ENCODE measurements around the gene RFNG. TPM values are rescaled to one million over a fixed set of nuclear protein-coding genes. Genes with fewer than 3 reads are reported as not detected.

RFNG gene
- total RNA-seq, 1 experiment from 2014 or later, result 46.7 TPM

GRCh38 chr17:82014432-82014831 lies 37.2 kb downstream of the RFNG start:
- POLR2A ChIA-PET (ENCODE audit: unreplicated experiment), result no interaction called here
- no peak for ATAC-seq
- no peak overlapping the region for H3K4me2 ChIP-seq (ENCODE audit: low read length)

GRCh38 chr17:82013772-82014321 lies 37.8 kb downstream of the RFNG start:
- H3K4me1 ChIP-seq (ENCODE audit: insufficient read depth, low read length), result no peaks in the 10 kb centered on the region
- CTCF ChIA-PET, result no interaction called here
- H3K9me2 ChIP-seq (replicated peaks; ENCODE audit: low read length), result no peaks in the 10 kb centered on the region
- no peak overlapping the region for H3K4me3 ChIP-seq (ENCODE audit: low read length)
- ATAC-seq, result no peak
- no peaks in the 10 kb centered on the region for H3K9me3 ChIP-seq (ENCODE audit: low read length)
- H3K27me3 ChIP-seq (ENCODE audit: low read length), result no peaks in the 10 kb centered on the region
- no peak for TF ChIP-seq EZH2 (IDR thresholded peaks at IDR 0.05; ENCODE audit: low read length, unreplicated experiment)
- H2AFZ ChIP-seq (ENCODE audit: low read length), result no peak overlapping the region
- intact Hi-C loops (cut with micrococcal nuclease), result no loop called here
- no peaks in the 10 kb centered on the region for H3F3A ChIP-seq (ENCODE audit: low read length, unreplicated experiment)
- POLR2A ChIA-PET (ENCODE audit: unreplicated experiment), result no interaction called here
- no peak for DNase-seq
- no peak overlapping the region for H3K4me2 ChIP-seq (ENCODE audit: low read length)
- no peaks in the 10 kb centered on the region; the same call in 1 of the 2 replicates for H3K36me3 ChIP-seq (ENCODE audit: low read depth, low read length)
- no peak overlapping the region for H3K9ac ChIP-seq (ENCODE audit: low read length)
- BruUV-seq (replicated peaks), result no TSS peak
- H4K20me1 ChIP-seq (ENCODE audit: low read length), result no peaks in the 10 kb centered on the region
- no peak overlapping the region for H3K27ac ChIP-seq (ENCODE audit: low read length)
- H3K79me2 ChIP-seq (ENCODE audit: low read length), result no peaks in the 10 kb centered on the region

More at GRCh38 chr17:82014432-82014831, 37.2 kb downstream of the RFNG start:
- Histone ChIP-seq H3K36me3 (ENCODE audit: low read depth, low read length) (no peaks in the 10 kb centered on the region; the same call in 1 of the 2 replicates), H3K9me3 (ENCODE audit: low read length) (no peaks in the 10 kb centered on the region), H3K4me3 (ENCODE audit: low read length) (no peak overlapping the region), H3K79me2 (ENCODE audit: low read length) (no peaks in the 10 kb centered on the region), H3K9me2 (replicated peaks; ENCODE audit: low read length) (no peaks in the 10 kb centered on the region), H2AFZ (ENCODE audit: low read length) (no peak overlapping the region), H3F3A (ENCODE audit: low read length, unreplicated experiment) (no peaks in the 10 kb centered on the region), H3K27ac (ENCODE audit: low read length) (no peak overlapping the region), H3K27me3 (ENCODE audit: low read length) (no peaks in the 10 kb centered on the region), H3K4me1 (ENCODE audit: insufficient read depth, low read length) (no peaks in the 10 kb centered on the region), H3K9ac (ENCODE audit: low read length) (no peak overlapping the region), H4K20me1 (ENCODE audit: low read length) (no peaks in the 10 kb centered on the region)
- intact Hi-C loops (cut with micrococcal nuclease), result no loop called here
- DNase-seq, result no peak
- CTCF ChIA-PET, result no interaction called here
- TF ChIP-seq EZH2 (IDR thresholded peaks at IDR 0.05; ENCODE audit: low read length, unreplicated experiment) (no peak), CTCF (conservative IDR thresholded peaks at IDR 0.05; ENCODE audit: low read depth, low read length) (no peak), EZH2phosphoT487 (IDR thresholded peaks at IDR 0.05; ENCODE audit: borderline replicate concordance, low read length) (no peak)
- BruUV-seq (replicated peaks), result no TSS peak

- Histone ChIP-seq H3K27ac (ENCODE audit: low read length) (no peak overlapping the region), H3F3A (ENCODE audit: low read length, unreplicated experiment) (no peaks in the 10 kb centered on the region), H4K20me1 (ENCODE audit: low read length) (no peaks in the 10 kb centered on the region), H3K27me3 (ENCODE audit: low read length) (no peaks in the 10 kb centered on the region), H3K4me3 (ENCODE audit: low read length) (no peak overlapping the region), H3K9me3 (ENCODE audit: low read length) (no peaks in the 10 kb centered on the region), H3K4me1 (ENCODE audit: insufficient read depth, low read length) (no peaks in the 10 kb centered on the region), H3K36me3 (ENCODE audit: low read depth, low read length) (no peaks in the 10 kb centered on the region), H3K9me2 (replicated peaks; ENCODE audit: low read length) (no peaks in the 10 kb centered on the region), H3K9ac (ENCODE audit: low read length) (no peak overlapping the region), H3K79me2 (ENCODE audit: low read length) (no peaks in the 10 kb centered on the region), H2AFZ (ENCODE audit: low read length) (no peak overlapping the region), H3K4me2 (ENCODE audit: low read length) (no peak overlapping the region)
- BruUV-seq (replicated peaks), result no TSS peak
- TF ChIP-seq EZH2 (IDR thresholded peaks at IDR 0.05; ENCODE audit: low read length, unreplicated experiment), result no peak
- DNase-seq (no peak), ATAC-seq (no peak)
- ChIA-PET CTCF (no interaction called here), POLR2A (ENCODE audit: unreplicated experiment) (no interaction called here)
- intact Hi-C loops (cut with micrococcal nuclease), result no loop called here
Observed at GRCh38 chr17:82013341-82013740, 38.3 kb downstream of the RFNG start.
